GM21515 (cell line): ENCODE results near the gene TRIM31.
"Not testable (repeated sequence)": the region's sequence is repeated elsewhere in the genome, so short reads cannot be mapped to it uniquely, and the experiment has no call there.

Experiments
- ATAC-seq: cut with Tn5 transposase; IDR thresholded peaks from one replicate; pipeline ENCODE4 v1.9.1; 2021; ENCODE audit not compliant: unreplicated experiment

TRIM31 gene

DNA sequence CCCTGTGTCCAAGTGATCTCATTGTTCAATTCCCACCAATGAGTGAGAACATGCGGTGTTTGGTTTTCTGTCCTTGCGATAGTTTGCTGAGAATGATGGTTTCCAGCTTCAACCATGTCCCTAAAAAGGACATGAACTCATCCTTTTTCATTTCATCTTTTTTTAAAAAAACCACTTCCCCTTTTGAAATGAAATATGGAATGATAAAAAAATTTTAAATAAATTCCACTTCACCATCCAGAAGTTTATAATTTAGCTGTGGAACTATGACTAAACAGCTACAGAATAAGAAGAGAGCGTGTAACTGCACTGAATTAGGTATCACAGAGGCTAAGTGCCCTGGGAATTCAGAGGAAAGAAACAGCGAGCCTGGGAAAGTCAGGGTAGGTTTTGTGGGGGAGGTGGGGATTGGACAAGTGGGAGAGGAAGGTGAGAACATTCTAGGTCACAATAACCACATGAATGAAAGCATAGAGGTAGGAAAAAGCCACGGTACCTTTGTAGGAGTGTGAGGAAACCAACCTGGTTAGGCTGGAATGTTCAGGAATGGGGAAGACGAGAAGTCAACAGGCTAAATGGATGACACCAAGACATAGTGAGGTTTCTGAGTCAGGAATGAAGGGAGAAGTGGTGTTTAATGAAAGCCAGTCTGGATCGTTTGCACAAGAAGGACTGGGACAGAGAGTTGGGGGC is 37.1 kb upstream of the TRIM31 start:
- ATAC-seq, result no peak

DNA sequence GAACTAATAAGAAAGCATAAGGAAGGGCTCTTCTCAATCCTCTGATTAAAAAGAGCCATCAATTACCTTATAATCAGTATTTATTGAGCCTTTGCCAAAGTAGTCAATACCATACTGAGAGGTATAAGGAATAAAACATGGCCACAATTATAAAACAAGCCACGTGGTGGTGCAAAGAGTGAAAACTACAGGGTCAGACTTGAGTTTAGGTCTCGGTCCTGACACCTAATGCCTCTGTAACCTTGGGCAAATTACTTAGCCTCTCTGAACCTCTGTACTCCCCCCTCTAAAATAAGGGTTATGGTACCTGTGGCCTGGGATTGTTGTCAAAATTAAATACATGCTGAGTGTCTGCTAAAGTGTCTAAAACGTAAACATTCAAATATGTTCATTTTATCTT is 36.3 kb upstream of the TRIM31 start:
- no peak for ATAC-seq

DNA sequence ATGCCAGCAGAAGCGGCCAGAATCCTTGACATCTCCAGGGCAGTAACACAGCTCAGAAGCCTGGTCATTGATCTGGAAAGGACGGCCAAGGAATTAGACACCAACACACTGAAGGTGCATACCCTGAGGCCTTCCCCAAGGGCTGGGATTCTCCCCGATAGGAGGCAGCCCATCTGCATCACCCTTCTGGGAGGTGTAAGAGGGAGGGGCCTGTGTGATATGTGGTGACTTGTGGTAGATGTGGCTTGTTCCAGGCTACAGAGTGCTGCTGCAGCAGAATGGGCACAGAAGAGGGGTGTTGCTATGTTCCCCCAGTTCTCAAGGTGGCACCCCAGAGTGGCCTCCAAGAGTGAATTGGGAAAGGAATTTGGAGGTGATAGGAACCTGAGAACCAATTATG is 34.2 kb upstream of the TRIM31 start:
- ATAC-seq, result no peak

DNA sequence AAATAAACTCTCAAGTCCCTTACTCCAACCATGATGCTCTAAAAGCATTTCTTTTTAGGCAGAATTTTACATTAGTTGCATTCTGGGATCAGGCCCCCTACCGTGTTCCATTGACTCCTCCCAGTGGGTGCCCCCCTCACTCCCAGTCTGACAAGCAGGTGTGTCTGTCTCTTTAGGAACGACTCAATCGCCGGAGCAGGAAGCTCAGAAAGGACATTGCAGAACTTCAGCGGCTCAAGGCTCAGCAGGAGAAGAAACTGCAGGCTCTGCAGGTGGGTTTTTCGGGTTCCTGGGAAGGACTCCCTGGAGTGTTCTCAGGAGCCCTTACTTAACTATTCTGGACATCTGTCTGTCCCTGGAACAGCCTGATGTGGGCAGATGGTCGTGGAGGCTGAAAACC is 32.9 kb upstream of the TRIM31 start:
- no peak for ATAC-seq

DNA sequence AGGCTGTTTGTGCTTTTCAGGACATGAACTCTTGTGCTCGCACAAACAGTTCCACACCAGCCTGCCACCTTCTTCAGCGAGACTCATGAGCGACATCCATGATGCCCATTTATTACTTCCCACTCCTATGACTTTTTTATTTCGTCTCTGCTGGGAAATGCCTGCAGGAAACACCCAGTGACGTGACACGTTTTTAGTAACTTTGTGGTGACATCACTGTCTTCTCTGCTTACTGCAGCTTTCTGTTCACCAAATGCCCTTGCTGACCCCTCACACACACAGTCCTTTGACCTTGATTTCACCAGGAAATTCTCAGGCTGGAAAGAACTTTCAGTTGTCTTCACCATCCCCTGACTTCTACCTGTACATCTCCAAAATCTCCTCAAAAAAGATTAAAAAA is 31.9 kb upstream of the TRIM31 start:
- no peak for ATAC-seq

DNA sequence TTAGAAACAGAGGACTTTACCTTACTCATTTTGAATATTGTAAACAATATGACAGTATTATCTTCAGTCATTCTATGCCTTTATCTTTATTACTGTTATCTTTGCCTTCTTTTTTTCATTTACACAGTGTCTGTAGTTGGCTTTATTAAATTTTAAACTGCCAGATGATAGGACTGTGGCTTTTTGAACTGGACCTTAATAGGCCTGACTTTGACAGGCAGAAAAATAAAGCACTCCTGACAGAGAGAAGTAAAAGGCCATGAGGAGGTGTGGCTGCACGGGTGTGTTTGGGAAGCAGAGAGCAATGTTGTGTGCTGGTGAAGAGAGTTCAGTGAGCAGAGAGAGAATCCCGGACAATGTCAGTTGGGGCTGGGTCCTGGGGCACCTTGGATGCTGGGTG is 30.9 kb upstream of the TRIM31 start:
- no peak for ATAC-seq

DNA sequence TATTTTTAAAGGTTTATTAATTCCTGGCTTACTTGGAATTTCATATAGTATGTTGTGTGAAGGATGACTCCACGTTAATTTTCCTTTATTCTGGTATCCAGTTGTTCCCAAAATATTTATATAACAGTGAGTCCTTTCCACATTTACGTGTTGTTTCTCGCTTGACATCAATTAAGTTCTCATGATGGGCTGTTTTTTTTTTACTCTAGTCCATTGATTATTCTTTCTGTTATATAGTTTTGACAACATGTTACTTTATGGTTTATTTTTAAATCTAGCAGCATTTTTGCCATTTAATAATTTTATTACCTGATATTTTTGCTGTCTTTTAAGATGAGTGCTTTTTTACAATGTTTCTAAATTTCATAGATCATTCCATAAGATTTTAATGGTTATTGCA is 29.8 kb upstream of the TRIM31 start:
- no peak for ATAC-seq

DNA sequence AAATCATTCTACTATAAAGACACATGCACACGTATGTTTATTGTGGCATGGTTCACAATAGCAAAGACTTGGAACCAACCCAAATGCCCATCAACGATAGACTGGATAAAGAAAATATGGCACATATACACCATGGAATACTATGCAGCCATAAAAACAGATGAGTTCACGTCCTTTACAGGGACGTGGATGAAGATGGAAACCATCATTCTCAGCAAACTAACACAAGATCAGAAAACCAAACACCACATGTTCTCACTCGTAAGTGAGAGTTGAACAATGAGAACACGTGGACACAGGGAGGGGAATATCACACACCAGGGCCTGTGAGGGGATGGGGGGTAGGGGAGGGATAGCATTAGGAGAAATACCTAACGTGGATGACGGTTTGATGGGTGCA is 27.4 kb upstream of the TRIM31 start:
- ATAC-seq, result not testable (repeated sequence)

DNA sequence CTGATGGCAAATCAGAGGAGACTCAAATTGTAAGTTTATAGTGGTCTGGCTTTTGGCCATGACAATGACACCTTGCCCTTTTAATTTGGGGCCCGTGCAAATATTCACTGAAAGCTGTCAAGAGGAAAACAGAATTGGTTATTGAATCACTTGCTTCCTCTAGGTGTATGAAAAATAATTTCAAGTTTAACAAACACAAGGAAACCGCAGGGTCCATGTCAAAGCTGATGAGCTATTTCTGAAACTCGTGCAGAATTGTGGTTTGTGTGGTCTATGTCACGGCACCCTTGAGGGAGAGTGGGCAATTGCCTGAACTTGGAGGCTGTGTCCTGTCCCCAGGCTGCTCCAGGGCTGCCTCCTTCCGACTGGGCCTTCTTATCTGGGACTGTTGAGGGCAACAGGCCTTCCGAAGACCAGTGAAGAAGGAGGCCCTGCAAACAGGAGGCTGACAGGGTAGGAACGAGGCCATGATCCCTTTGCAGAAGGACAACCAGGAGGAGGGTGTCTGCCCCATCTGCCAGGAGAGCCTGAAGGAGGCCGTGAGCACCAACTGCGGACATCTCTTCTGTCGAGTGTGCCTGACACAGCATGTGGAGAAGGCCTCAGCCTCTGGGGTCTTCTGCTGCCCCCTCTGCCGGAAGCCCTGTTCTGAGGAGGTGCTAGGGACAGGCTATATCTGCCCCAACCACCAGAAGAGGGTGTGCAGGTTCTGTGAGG is 23.8 kb upstream of the TRIM31 start:
- no peak for ATAC-seq

DNA sequence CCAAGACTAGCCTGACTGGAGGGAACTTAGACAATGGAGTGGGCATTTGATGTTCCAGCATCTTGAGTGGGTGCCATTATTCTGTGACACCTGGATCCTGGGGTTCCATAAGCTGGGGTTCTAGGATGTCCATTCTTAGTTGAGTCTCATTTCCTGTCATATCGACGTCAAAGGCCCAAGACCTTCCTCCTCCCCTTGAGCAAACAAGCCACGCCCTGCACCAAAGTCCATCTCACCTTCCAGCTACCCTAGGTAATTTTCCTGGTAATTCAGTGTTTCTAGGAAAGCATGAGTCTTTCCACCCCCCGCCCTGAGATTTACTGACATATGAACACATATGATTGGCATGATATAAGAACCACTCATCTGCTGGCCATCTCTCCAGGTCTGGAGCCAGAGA is 22.9 kb upstream of the TRIM31 start, which contains the start of gene TRIM40:
TSS of gene TRIM40 (plus strand) at position 384 of the 400 bp plus-strand sequence. CDS start 897 bp downstream, outside the sequence.
- ATAC-seq, result no peak

DNA sequence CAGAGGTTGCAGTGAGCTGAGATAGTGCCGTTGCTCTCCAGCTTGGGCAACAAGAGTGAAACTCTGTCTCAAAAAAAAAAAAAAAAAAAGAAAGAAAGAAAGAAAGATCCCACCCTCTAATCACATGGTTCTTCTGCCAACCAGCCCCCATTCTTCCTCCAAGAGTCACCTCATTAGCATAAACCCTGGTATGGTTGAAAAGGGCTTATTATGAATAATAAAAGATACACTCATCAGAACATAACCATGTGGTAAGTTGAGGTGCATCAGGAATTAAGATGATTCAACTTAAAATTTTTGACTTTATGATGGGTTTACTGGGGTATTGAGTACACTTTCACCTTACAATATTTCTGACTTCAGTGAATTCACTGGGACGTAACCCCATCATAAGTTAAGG is 22.3 kb upstream of the TRIM31 start:
- no peak for ATAC-seq

DNA sequence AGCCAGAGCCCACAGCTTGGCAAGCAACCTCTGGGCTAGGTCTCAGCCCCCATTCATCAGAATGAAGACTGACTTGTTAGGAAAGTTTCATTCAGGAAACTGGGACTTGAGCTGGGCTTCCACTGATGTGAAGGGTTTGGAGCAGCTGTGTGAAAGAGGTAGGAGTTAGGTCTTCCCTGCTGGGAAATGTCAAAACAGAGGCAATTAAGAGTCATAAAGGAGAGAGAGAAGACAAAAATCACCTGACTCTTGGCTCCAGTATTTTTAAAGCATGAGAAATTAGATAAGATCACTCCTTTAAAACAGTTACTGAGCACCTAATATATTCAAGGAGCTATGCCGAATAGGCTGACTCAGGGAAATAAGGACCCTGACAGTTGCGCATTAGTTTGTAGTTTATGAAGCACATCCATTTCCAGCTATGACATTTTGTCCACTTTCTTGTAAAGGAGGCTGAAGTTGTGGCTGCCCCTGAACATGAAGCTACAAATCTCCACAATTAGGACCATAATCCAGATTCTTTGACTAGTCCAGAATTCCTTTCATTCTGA is 19.1 kb upstream of the TRIM31 start:
- ATAC-seq, result no peak

DNA sequence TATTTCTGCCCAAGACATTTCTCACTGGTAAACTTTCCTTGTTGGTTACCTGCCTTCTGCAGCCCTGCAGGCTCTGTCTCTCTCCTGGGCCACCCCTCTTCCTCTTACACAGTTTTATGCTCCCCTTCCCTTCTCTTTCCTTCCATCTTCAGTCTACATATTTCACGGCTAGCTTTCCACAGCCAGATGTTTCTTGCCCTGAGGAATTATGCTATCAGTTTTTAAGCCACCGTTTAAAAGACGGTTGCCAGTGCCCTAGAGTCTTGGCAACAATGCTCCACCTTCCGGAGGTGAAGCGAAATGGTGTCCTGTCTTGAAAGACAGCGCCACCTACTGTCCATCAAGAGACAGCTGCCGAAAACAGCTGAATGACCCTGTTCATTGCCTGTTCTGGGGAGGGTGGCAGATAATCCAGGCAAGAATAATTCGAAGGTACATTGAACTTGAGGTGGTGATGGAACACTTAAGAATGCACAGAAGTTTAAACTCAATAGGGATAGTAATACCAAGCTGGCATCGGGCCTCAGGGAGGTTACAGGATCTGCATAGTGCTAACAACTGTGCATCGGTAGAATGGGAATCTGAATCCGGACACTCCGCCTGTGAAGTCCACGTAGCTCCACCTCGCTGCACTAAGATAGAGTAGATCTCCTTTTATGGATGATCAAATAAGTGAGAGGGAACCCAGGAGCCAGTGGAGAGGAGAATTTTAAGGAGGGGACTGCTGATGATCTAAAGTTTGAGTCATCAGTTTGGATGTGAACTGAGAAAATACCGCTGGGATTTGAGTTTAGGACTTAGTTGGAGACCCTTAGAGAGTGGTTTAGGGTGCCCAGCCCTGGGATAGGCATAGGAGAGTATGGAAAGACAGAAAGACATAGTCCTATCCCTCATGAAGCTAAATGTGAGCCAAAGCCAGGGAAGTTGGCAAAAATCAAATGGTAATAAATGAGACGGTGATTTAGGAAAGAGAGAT is 18.3 kb upstream of the TRIM31 start:
- no peak for ATAC-seq

DNA sequence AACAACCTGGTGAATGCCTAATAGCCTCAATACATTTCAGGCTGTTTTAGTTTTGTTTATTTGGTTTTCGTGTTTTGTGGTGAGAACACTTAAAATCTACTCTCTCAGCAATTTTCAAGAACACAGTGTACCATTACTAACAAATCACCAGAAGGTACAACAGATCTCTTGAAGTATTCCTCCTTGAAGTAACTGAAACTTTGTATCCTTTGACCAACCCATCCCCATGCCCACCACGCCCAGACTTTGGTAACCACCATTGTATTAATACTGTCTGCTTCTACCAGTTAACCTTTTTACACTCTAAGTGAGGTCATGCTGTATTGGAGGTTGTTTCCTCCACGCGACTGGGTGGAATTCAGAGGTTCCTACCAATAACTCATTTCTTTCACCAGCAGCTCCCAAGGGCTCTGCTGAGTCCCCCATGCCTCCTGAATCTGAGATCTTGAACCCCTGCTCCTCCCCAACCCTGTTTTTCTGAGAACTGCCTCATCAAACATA is 17.3 kb upstream of the TRIM31 start:
- no peak for ATAC-seq

DNA sequence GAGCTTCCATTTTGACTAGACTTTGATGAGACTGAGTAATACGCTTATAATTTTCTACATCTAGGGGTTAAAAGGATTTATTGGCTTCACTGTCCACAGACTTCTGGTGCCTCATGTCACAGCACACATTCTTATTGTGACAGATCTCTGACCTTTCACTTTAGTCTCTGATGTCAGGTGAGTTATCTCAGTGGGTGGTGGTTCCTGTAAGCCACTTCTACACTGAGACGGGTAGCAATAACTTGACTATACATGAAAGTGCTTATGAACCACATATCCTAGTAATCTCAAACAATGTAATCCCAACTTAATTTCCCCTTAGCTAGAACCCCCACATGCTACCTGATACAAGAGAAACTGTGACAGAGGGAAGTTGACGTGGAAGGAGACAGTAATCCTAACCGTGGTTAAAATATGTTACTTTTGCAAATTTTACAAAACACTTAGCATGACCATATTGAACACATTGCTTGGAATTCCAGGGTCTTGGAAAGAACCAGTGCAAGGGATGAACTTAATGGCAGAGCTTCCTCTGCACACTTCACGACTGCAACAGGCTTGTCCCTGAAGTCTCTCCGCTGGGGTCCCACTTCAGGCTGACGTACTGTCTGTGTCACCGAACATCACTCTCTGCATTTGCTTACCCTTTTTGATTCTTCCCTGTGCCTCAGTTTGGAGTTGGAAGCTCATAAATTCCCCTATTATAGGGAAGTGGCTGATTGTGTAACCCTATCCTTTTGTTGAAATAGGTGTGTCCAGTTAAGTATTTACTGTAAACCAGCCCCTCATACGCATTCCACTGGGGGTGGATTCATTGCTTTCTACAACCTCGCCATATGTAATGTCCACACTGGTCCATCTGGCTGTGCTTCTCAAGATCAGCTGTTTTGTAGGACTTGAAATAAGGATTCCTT is 16.6 kb upstream of the TRIM31 start:
- no peak for ATAC-seq

DNA sequence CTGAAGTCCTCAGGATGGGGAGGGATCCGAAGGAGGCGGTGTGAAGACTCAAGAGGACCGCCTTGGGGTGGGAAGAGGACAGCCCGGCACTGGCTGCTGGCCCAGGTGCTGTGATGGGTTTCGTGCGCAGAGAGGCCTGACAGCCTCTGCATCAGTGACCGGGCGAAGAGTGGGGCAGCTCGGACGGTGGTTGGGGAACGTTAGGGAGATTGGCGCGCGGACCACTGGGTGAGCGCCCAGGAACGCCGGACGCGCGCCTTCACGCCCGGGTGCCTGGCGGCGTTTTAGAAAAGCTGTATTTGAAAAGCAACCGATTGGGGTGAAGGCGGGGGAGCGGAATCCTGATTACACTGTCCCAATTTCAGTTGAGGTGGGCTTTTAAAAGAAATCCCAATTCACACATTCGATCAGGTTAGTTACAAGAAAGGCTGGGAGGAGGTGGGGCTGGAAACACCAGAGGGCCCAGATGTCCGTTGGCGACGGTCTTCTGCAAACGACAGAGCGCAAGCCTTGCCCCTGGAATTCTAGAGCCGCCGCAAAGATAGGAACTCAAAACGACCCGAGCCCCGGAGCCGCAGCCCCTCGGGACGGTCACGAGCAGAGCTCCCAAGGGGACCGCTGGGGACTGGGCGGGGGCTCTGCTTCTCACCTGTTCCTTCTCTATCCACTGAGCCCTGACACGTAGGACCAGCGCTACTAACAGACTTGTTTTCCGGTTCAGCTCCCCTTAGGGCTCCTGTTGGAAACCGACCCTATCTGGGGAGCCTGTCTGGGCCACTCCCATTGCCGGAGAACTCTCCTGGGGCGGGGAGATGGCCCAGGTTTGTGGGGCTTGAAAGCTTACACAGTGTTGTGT is 14.6 kb upstream of the TRIM31 start:
- no peak for ATAC-seq

DNA sequence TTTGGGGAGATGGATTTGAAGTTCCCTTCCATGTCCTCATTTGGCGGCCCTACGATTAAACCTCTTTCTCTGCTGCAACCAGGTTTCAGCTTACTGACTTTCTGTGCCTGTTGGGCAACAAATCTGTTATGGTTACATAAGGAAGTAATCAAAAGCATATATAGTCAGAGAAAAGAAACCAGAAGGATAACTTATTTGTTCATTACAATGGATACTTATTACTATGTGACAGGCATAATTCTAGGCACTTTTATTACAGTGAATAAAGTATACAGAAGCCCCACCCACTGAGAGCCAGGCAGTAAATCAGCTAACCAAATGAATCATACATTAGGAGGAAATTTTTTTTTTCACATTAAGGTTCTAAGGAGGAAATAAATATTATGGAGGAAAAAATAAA is 9.6 kb upstream of the TRIM31 start:
- no peak for ATAC-seq

DNA sequence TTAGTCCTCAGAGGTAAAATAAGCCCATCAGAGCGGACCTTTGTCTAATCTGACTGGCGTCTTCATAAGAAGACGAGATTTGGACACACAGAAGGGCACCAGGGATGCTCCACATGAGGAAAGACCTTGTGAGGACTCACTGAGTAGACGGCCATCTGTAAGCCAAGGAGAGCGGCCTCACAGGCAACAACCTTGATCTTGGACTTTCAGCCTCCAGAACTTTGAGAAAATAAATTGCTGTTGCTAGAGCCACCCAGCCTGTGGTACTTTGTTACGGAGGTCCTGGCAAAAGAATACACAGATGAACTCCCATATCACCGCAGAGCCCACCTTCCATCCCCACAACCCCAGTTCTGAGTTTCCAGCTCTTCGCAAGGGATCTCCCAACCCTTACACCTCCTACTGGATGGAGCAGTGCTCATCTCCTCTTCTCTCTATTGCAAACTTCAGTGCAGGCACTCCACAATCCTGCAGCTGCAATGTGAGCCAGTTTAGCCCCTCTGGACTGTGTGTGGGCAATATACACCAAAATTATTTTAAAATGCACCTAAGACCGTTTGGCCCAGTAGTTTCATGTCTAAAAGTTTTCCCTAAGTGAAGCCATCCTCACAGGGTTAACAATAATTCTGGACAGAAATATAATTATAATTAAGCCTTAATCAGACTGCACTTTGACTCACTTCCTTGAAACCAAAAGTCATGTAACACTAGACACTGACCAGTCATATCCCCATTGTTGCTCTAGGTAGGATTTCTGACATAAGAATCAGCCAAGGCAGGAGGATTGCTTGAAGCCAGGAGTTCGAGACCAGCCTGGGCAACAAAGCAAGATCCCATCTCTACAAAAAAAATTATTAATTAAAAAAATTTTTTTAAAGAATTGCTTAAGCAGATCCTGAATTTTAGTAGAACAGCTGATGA is 8.8 kb upstream of the TRIM31 start:
- ATAC-seq, result no peak
